Peyer's patch (tissue), 4 donors: ENCODE data around the gene HMX1. TPM values are rescaled to one million over a fixed set of nuclear protein-coding genes. Genes with fewer than 3 reads are reported as not detected.

ENCODE experiments used
- DNase-seq, 3 donors: peaks; one replicate each; pipeline ENCODE4 v3.0.0-alpha.2; 2017 to 2019
- H3K27ac ChIP-seq, 4 donors: fragments of 200-600 bp; sonication (generic); one replicate each; pipeline ENCODE4 v1.5.1; 2016 to 2019
- H3K27me3 ChIP-seq, 2 donors: fragments of 200-600 bp; sonication (generic); one replicate each; pipeline ENCODE4 v1.5.1; 2019
- H3K36me3 ChIP-seq, 3 donors: fragments of 200-600 bp; sonication (generic); one replicate each; pipeline ENCODE4 v1.5.1; 2016 to 2019
- H3K4me1 ChIP-seq, 4 donors: fragments of 200-600 bp; sonication (generic); one replicate each; pipeline ENCODE4 v1.5.1; 2016 to 2019
- H3K4me3 ChIP-seq, 4 donors: fragments of 200-600 bp; sonication (generic); 1 replicate in 3 of 4; 2 replicates in 1 of 4; pipeline ENCODE4 v1.5.1; 2016 to 2019; ENCODE audit warnings: mild to moderate bottlenecking in 1 of 4
- H3K9me3 ChIP-seq, 4 donors: fragments of 200-600 bp; sonication (generic); one replicate each; pipeline ENCODE4 v1.5.1; 2016 to 2019; ENCODE audit warnings: mild to moderate bottlenecking in 1 of 4
- CTCF ChIP-seq, 6 experiments: fragments of 450-650 bp in 4 of 6; fragments of 200-600 bp in 2 of 6; sonication (generic) in 1 of 6; IDR thresholded peaks; one replicate each; pipeline ENCODE4 v1.5.1; 2017 to 2019; ENCODE audit warnings: antibody characterized with exemption in 6 of 6, mild to moderate bottlenecking in 3 of 6, moderate library complexity in 1 of 6
- POLR2A ChIP-seq, 2 donors: fragments of 450-650 bp; IDR thresholded peaks; one replicate each; pipeline ENCODE4 v1.5.1; 2017; ENCODE audit warnings: antibody characterized with exemption in 2 of 2, mild to moderate bottlenecking in 2 of 2, moderate library complexity in 2 of 2
- total RNA-seq, 4 donors: library from RNA; depleted of rRNA; stranded (reverse); fragments of >200 nt; gene quantifications; one replicate each; pipeline ENCODE4 v1.1.0, GENCODE V29; 2016

The HMX1 gene
- total RNA-seq, 4 donors from 2014 or later = not detected

GRCh38 chr4:8917868-8918783 lies 46.5 kb upstream of the HMX1 start:
- peak; percentile 27 to 72 (median 64) for DNase-seq
- Histone ChIP-seq H3K27ac (no peak overlapping the region), H3K4me3 (no peak overlapping the region), H3K9me3 (peaks cover 0 to 3% (median 0%) of the 10 kb centered on the region in 4 donors), H3K27me3 (no peaks in the 10 kb centered on the region), H3K4me1 (no peaks in the 10 kb centered on the region), H3K36me3 (no peaks in the 10 kb centered on the region)
- TF ChIP-seq POLR2A (IDR thresholded peaks at IDR 0.05) (no peak), CTCF (IDR thresholded peaks at IDR 0.05) (peak in 4 of 6 experiments; percentile 59 to 71 (median 64))

DNA sequence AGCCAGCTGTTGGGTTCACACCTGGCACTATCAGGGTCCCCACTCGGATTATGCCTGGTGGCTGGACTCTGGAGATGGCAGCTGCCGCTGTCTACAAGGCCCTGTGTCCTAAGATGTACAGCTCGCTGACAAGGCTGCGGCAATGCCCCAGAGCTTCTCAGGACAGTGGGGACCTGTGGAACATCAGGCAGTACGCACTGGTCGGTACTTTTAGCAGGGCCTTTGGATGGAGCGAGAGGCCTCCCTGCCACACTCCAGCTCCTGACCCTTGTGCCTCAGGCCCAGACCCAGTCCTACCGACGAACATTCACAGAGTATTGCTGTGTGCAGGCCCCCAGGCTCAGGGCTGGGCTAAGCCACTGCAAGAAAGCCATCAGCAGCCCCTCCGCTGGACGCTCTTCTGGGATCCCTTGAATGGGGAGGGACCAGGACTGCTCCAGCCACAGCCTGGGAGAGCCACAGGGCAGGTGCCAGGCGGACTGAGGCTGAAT lies 45.7 kb upstream of the HMX1 start:
- Histone ChIP-seq H3K27me3 (no peaks in the 10 kb centered on the region), H3K27ac (no peak overlapping the region), H3K9me3 (peaks cover 0 to under 1% (median 0%) of the 10 kb centered on the region in 4 donors), H3K4me1 (no peaks in the 10 kb centered on the region), H3K4me3 (no peak overlapping the region), H3K36me3 (no peaks in the 10 kb centered on the region)
- TF ChIP-seq CTCF (IDR thresholded peaks at IDR 0.05) (no peak), POLR2A (IDR thresholded peaks at IDR 0.05) (no peak)
- DNase-seq = peak in 1 of 3 donors; percentile 27

DNA sequence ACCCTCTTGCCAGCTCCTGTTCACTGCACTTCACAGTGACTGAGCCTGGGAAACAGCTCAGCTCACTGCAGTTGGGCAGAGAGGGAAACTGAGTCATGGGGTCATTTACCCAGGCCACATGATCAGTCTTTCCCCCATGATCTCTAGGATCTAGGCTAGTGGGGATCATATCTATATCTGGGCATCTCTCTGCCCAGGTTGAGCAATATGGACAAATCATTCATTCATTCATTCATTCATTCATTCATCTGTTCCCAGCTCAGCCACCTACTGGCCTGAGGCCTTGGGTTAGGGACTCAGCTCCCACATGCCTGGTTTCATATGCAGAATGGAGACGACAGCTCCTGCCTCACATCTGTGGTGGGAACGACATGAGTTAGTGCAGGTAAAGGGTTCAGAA lies 45.3 kb upstream of the HMX1 start:
- no peak for DNase-seq
- Histone ChIP-seq H3K27me3 (no peaks in the 10 kb centered on the region), H3K9me3 (no peaks in the 10 kb centered on the region), H3K27ac (no peak overlapping the region), H3K36me3 (no peaks in the 10 kb centered on the region), H3K4me3 (no peak overlapping the region), H3K4me1 (no peaks in the 10 kb centered on the region)
- TF ChIP-seq POLR2A (IDR thresholded peaks at IDR 0.05) (no peak), CTCF (IDR thresholded peaks at IDR 0.05) (no peak)

DNA sequence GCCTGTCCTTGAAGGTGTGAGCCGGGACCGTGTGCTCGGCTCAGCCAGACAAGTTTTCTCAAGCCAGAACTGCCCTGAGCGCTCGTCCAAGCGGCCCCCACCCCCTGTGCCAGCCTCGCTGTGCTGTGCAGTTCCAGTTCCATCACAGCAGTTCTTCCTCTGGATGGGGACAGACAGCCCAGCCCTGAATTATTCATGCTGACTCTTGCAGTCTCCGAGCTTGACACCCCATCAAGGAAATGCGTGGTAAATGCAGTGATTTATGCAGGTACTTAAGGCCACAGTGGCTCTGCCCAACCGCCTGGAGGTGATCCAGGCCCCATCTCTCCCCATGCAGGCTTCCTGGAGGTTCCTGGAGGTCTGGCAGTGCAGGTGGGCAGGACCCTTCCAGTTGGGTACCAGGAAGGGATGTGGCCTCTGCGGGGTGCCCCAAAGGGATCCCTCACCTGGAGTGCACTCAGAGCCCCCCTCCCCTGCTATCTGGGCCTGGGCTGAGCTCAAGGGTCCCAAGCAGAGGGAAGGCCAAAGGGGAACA lies 44.8 kb upstream of the HMX1 start:
- Histone ChIP-seq H3K4me1 (no peaks in the 10 kb centered on the region), H3K36me3 (no peaks in the 10 kb centered on the region), H3K27me3 (no peaks in the 10 kb centered on the region), H3K9me3 (no peaks in the 10 kb centered on the region), H3K4me3 (no peak overlapping the region), H3K27ac (no peak overlapping the region)
- peak in 1 of 3 donors; percentile 21 for DNase-seq
- no peak for TF ChIP-seq POLR2A (IDR thresholded peaks at IDR 0.05)
- TF ChIP-seq CTCF (IDR thresholded peaks at IDR 0.05) = no peak

DNA sequence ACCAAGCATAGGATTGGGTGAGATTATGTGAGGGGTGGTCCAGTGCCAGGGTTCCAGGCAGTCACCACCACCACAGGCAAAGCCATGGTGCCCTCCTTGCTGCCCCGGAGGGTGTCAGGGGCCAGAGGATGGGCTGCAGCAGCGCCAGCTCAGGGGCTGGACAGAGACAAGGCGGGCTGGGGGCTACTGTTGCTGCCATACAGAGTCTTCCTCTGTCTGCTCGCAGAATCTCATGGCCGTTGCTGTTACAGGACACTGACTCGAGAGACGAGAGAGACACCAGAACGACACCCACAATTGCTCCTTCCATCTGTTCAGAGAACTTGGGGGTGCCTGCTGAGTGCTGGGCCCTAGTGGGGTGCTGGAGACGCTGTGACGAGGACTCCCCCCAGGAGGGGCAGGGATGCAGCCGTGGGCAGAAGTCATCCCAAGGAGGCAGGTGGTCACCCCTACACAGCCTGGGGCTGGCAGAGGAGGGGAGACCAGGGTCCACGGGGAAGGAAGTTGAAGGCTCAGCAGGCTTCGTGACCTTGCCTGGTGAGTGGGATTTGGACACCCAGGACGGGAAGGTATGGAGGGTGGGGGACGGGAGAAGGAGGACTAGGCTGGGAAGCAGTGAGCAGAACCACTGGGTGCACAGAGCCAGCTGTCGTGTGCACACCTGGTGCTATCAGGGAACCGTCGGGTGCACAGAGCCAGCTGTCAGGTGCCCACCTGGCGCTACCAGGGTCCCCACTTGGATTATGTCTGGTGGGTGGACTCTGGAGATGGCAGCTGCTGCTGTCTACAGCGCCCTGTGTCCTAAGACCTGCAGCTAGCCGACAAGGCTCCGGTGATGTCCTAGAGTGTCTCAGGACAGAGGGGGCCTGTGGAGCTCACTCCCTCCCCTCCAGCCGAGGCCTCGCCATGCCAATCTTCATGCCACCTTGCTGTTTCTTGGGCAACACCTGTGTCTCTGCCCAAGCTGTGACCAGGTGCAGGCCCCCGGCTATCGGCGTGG lies 43.9 kb upstream of the HMX1 start:
- no peaks in the 10 kb centered on the region for H3K27me3 ChIP-seq
- H3K9me3 ChIP-seq = no peaks in the 10 kb centered on the region
- peak in 1 of 3 donors; percentile 33 for DNase-seq
- no peak for TF ChIP-seq CTCF (IDR thresholded peaks at IDR 0.05)
- no peak for TF ChIP-seq POLR2A (IDR thresholded peaks at IDR 0.05)
- no peak overlapping the region for H3K27ac ChIP-seq
- no peak overlapping the region for H3K4me3 ChIP-seq
- H3K36me3 ChIP-seq = no peaks in the 10 kb centered on the region
- H3K4me1 ChIP-seq = no peaks in the 10 kb centered on the region
